Breast epithelium (tissue), 4 donors: ENCODE measurements around the gene RBBP8. TPM values are rescaled to one million over a fixed set of nuclear protein-coding genes. Genes with fewer than 3 reads are reported as not detected.

Experiments
- DNase-seq, 2 donors: peaks; one replicate each; pipeline ENCODE4 v3.0.0-alpha.2; 2019; ENCODE audit warnings: low spot score in 2 of 2
- H3K27ac ChIP-seq, 2 donors: fragments of 200-600 bp; sonication (generic) in 1 of 2; one replicate each; pipeline ENCODE4 v1.5.1; 2016 to 2019; ENCODE audit warnings: mild to moderate bottlenecking in 1 of 2
- H3K27me3 ChIP-seq, 2 donors: fragments of 200-600 bp; sonication (generic) in 1 of 2; one replicate each; pipeline versions ENCODE4 v1.5.1 to v1.6.0; 2017 to 2019; ENCODE audit warnings: control low read depth in 1 of 2, mild to moderate bottlenecking in 1 of 2
- H3K36me3 ChIP-seq: fragments of 200-600 bp; one replicate; pipeline ENCODE4 v1.5.1; 2019
- H3K4me1 ChIP-seq, 2 donors: fragments of 200-600 bp; sonication (generic); one replicate each; pipeline ENCODE4 v1.5.1; 2016 to 2019; ENCODE audit warnings: control low read depth in 1 of 2
- H3K4me3 ChIP-seq, 3 donors: fragments of 200-600 bp; sonication (generic); 1 replicate in 2 of 3; 2 replicates in 1 of 3; pipeline ENCODE4 v1.5.1; 2016 to 2019; ENCODE audit warnings: mild to moderate bottlenecking in 3 of 3, moderate library complexity in 2 of 3
- H3K9me3 ChIP-seq, 2 donors: fragments of 200-600 bp; sonication (generic) in 1 of 2; one replicate each; pipeline ENCODE4 v1.5.1; 2016 to 2019; ENCODE audit warnings: control low read depth in 1 of 2
- CTCF ChIP-seq, 3 donors: fragments of 450-650 bp; IDR thresholded peaks; one replicate each; pipeline ENCODE4 v1.5.1; 2016 to 2017; ENCODE audit warnings: antibody characterized with exemption in 3 of 3, mild to moderate bottlenecking in 3 of 3, moderate library complexity in 3 of 3
- POLR2A ChIP-seq: fragments of 450-650 bp; IDR thresholded peaks from one replicate; pipeline ENCODE4 v1.6.1; 2016; ENCODE audit warnings: antibody characterized with exemption, mild to moderate bottlenecking, moderate library complexity
- POLR2AphosphoS5 ChIP-seq, 3 donors: sonication (generic); formaldehyde crosslinking; IDR thresholded peaks; one replicate each; pipeline ENCODE4 v1.6.1; 2017; ENCODE audit warnings: antibody characterized with exemption in 3 of 3
- intact Hi-C: fragments of 100-400 bp; cut with DNase I; formaldehyde crosslinking; loops from one replicate; pipeline ENCODE4 v1.15.1; 2023; ENCODE audit warnings: low total_unique reads
- total RNA-seq, 3 donors: library from RNA; depleted of rRNA; stranded (reverse); fragments of >200 nt; gene quantifications; one replicate each; pipeline ENCODE4 v1.1.0, GENCODE V29; 2016

Gene RBBP8
- total RNA-seq, 3 donors from 2014 or later, result 19.4 to 117 (median 76.4) TPM

- DNase-seq, result no peak
- Histone ChIP-seq H3K27ac (no peak overlapping the region), H3K9me3 (no peaks in the 10 kb centered on the region), H3K36me3 (no peaks in the 10 kb centered on the region), H3K4me1 (no peaks in the 10 kb centered on the region), H3K4me3 (no peak overlapping the region), H3K27me3 (no peaks in the 10 kb centered on the region)
- intact Hi-C loops, result no loop called here
- no peak for TF ChIP-seq POLR2A
- TF ChIP-seq POLR2AphosphoS5 (IDR thresholded peaks at IDR 0.05), result no peak
- no peak for TF ChIP-seq CTCF (IDR thresholded peaks at IDR 0.05)
Observed at GRCh38 chr18:23067236-23067635, 134.1 kb downstream of the RBBP8 start.

- no peaks in the 10 kb centered on the region for H3K36me3 ChIP-seq
- no peaks in the 10 kb centered on the region for H3K27me3 ChIP-seq
- H3K4me3 ChIP-seq, result no peak overlapping the region
- H3K4me1 ChIP-seq, result no peaks in the 10 kb centered on the region
- intact Hi-C loops, result no loop called here
- TF ChIP-seq POLR2AphosphoS5 (IDR thresholded peaks at IDR 0.05) (no peak), CTCF (IDR thresholded peaks at IDR 0.05) (no peak), POLR2A (no peak)
- no peak overlapping the region for H3K27ac ChIP-seq
- no peaks in the 10 kb centered on the region for H3K9me3 ChIP-seq
- no peak for DNase-seq
Observed at GRCh38 chr18:23068011-23068410, 134.9 kb downstream of the RBBP8 start.

GRCh38 chr18:23068570-23069310 is 135.6 kb downstream of the RBBP8 start:
- Histone ChIP-seq H3K27ac (no peak overlapping the region), H3K27me3 (no peaks in the 10 kb centered on the region), H3K9me3 (no peaks in the 10 kb centered on the region), H3K36me3 (no peaks in the 10 kb centered on the region), H3K4me3 (no peak overlapping the region), H3K4me1 (no peaks in the 10 kb centered on the region)
- TF ChIP-seq POLR2A, result no peak
- TF ChIP-seq POLR2AphosphoS5 (IDR thresholded peaks at IDR 0.05), result no peak
- no peak for TF ChIP-seq CTCF (IDR thresholded peaks at IDR 0.05)
- DNase-seq, result no peak
- intact Hi-C loops, result no loop called here

- intact Hi-C loops, result no loop called here
- Histone ChIP-seq H3K27me3 (no peaks in the 10 kb centered on the region), H3K36me3 (no peaks in the 10 kb centered on the region), H3K9me3 (no peaks in the 10 kb centered on the region), H3K27ac (no peak overlapping the region), H3K4me1 (no peaks in the 10 kb centered on the region), H3K4me3 (no peak overlapping the region)
- no peak for DNase-seq
- no peak for TF ChIP-seq CTCF (IDR thresholded peaks at IDR 0.05)
- TF ChIP-seq POLR2A, result no peak
- no peak for TF ChIP-seq POLR2AphosphoS5 (IDR thresholded peaks at IDR 0.05)
Observed at GRCh38 chr18:23069481-23069880, 136.4 kb downstream of the RBBP8 start.

- H3K36me3 ChIP-seq, result no peaks in the 10 kb centered on the region
- no peak overlapping the region for H3K4me3 ChIP-seq
- H3K27me3 ChIP-seq, result no peaks in the 10 kb centered on the region
- H3K27ac ChIP-seq, result no peak overlapping the region
- TF ChIP-seq POLR2A, result no peak
- no peak for TF ChIP-seq POLR2AphosphoS5 (IDR thresholded peaks at IDR 0.05)
- TF ChIP-seq CTCF (IDR thresholded peaks at IDR 0.05), result no peak
- DNase-seq, result no peak
- intact Hi-C loops, result no loop called here
- no peaks in the 10 kb centered on the region for H3K4me1 ChIP-seq
- no peaks in the 10 kb centered on the region for H3K9me3 ChIP-seq
Observed at GRCh38 chr18:23069898-23070297, 136.8 kb downstream of the RBBP8 start.
